ENCODE results near the gene SPATA21.

Gene SPATA21

GRCh38 chr1:16450863-16451481 is 13.7 kb upstream of the SPATA21 start:
- no peak for DNase-seq

GRCh38 chr1:16449666-16450065 is 12.4 kb upstream of the SPATA21 start:
- no peak for DNase-seq

DNA sequence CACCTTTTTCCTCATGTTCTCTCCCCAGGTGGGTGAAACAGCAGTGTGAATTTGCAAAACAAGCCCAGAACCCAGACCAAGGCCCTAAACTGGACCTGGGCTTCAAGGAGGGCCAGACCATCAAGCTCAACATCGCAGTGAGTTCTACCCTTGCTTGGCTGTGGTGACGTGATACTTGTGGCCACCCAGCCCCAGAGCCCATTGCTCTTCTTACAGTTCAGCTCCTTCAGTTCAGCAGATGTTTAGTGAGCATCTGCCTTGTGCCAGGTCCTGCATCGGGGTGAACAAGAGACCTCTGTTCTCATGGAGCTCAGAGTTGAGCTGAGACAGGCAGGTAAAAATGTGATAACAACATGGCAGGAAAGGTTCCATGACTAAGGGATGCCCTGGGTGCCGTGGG is 11.8 kb upstream of the SPATA21 start:
- DNase-seq, result no peak

GRCh38 chr1:16447641-16448040 is 10.4 kb upstream of the SPATA21 start:
- no peak for DNase-seq

DNA sequence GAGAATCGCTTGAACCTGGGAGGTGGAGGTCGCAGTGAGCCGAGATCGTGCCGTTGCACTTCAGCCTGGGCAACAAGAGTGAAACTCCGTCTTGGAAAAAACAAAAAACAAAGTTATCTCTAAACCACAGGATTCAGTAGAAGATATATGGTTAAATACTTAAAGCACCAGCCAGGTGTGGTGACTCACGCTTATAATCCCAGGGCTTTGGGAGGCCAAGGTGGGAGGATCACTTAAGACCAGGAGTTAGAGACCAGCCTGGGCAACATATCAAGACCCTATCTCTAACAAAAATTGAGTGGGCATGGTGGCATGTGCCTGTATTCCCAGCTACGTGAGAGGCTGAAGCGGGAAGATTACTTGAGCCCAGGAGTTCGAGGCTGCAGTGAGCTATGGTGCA is 8.9 kb upstream of the SPATA21 start:
- DNase-seq, result no peak

DNA sequence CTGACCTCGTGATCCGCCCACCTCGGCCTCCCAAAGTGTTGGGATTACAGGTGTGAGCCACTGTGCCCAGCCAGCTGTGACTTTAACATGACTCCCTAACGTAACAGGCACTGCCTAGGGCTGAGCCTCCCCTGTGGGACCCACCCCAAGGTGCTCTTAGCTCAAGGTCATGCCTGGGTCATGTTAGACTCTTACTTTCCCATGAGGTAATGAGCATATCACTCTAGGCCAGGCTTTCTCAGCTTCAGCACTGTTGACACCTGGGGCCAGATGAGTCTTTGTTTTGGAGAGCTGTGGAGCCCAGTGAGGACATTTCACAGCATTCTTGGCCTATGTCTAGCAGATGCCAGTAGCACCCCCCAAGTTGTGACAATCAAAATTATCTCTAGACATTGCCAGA is 7.8 kb upstream of the SPATA21 start:
- DNase-seq, result no peak

DNA sequence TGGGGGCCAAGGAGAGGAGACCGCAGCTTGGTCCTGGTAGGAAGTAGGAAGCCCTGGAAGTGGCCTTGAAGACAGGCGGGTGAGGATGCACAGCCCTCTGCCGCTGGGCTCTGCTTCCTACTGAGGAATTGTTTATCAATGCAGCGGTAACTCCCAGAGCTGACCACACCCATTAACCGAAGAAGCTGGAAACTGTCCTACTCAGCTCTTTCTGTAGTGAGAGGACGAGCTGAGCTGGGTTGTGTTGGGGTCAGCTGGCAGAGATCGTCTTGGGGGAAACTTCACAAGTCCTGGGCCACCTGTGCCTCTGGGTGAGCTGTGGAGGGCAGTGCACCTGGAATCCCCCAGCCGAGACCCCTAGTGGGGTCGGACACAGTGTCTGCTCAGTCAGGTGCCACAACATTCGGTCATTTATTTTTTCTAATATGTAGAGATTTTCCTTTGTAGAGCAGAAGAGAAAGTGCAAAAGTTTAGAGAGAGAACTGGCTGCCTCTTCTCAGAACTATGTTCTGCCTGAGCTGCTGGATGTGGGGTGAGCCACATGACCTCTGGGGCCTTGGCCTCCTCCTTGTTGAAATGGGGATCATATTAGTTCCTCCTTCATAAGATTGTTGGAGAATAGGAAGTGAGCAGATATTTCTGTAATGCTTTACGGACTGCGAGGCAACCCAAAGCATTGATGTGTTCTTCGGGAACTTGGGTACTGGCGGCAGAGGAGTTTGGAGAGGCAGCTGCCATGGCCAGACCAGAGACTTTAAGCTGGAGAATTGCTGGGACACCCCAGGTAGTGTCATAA is 6.9 kb upstream of the SPATA21 start:
- DNase-seq, result no peak

DNA sequence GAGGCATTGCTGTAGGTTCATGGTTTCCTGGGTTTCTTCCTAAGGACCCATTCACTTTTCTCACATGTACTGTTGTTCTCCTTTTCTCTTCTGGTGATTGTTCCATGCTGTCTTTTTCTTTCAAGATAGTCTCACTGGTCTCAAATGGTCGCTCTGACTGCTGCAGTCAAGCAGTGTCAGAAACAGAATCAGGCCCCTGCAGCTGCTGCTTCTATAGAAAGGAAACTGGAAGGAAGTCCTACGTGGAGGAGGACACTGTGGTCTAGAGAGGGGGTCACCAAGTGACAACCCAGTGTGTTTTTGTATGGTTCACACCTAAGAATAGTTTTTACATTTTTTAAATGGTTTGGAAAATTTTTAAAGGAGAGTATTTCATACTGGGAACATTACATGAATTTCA is 5.7 kb upstream of the SPATA21 start:
- DNase-seq, result no peak

- DNase-seq, result peak; percentile 31
Measured at GRCh38 chr1:16442265-16442664, 5.0 kb upstream of the SPATA21 start.

DNA sequence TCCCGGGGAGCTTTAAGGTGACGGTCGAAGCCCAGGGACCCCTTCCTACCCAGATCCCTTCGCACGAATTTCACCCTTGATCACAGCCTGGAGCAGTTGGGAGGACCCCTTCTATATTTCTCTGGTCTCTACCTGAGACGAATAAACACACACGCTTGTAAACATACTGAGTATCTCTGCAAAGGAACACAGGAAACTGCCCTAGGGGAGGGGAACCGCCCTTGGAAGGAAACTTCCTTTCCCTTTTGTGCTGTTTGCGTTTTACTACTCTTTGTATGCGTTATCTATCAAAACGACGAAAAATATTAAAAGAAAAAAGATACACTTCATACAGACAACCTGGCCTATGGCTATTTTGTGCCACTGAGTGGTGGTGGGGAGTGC is 4.0 kb upstream of the SPATA21 start:
- no peak for DNase-seq

- peak; percentile 96 for DNase-seq
Measured at GRCh38 chr1:16440470-16441281, 3.5 kb upstream of the SPATA21 start, which contains the start of gene NECAP2. NECAP2 (plus strand) TSS chr1:16440724; CDS start chr1:16440762, 38 bp downstream.

DNA sequence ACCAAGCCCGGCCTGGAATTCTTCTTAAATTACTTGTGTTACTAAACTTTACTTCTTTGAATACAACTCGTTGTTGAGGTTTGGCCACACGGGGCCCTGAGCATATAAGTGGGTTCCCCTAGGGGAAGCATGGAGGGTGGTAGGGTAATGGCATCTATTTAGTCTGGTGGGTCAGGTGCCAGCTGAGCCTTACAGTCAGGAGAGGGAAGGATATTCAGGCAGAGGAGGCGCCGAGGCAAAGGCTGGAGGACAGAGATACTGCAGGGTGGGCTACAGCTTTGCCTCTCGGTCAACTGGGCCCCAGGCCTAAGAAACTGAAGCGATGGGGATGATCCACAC is 2.9 kb upstream of the SPATA21 start:
- peak; percentile 5 for DNase-seq

DNA sequence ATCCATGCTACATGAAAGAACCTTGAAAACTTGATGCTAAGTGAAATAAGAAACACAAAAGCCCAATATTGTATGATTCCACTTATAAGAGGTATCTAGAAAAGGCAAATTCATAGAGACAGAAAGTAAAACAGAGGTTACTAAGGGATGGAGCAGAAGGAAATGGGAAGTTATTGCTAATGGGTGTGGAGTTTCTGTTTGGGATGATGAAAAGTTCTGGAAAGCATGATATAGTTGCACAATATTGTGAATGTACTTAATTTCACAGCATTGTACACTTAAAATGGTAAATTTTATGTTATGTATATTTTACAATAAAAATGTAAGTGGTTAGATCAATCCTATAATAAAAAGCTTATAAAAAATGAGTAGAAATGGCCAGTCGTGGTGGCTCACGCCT is 1.7 kb upstream of the SPATA21 start:
- DNase-seq, result no peak

- no peak for DNase-seq
Measured at GRCh38 chr1:16438516-16438915, 1.3 kb upstream of the SPATA21 start.

GRCh38 chr1:16434501-16434900 is 2.7 kb downstream of the SPATA21 start:
- peak; percentile 3 for DNase-seq

DNA sequence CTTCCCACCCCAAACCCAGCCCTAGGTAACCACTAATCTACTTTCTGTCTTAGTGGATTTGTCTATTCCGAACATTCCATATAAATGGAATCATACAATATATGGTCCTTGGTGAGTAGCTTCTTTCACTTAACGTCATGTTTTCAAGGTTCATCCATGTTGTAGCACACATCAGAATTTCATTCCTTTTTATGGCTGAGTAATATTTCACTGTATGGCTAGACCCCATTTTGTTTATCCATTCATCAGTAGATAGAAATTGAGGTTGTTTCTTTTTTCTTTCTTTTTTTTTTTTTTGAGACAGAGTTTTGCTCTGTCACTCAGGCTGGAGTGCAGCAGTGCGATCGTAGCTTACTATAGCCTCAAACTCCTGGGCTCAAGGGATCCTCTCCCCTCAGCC is 3.2 kb downstream of the SPATA21 start:
- no peak for DNase-seq

GRCh38 chr1:16433030-16433429 is 4.2 kb downstream of the SPATA21 start:
- DNase-seq, result no peak

GRCh38 chr1:16430606-16431005 is 6.6 kb downstream of the SPATA21 start:
- no peak for DNase-seq

DNA sequence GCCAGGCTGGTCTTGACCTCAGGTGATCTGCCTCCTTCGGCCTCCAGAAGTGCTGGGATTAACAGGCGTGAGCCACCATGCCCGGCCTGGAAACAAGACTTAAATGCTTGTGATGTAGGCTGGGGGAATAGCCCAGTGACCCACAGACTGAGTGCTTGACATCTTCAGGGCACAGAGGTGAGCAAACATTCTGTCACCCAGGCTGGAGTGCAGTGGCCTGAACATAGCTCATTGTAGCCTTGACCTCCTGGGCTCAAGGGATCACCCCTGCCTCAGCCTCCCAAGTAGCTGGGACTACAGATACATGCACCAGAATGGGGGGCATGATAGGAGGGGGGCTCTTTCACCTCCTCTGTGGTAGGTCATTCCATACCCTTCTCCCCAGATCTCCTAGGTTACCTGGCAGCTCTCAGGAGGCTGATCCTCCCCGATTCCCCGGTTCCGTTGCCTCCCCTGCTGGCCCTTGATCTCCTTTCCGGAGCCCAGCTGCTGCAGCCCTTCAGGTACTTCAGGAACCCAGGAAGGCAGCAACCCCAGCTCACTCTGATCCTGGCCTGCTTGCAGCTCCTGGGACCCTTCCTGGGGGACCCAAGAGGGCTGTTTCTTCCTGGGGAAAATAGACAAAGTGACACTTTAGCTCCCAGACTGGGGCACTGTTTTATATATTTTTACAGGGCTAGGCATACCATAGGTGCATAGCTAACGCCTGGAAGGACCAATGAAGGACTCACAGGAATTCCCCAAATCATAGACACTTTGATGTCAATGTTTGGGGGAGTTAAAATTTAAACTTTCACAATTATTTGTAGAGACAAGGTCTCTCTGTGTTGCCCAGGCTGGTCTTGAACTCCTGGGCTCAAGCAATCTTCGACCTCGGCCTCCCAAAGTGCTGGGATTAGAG is 11.8 kb downstream of the SPATA21 start:
- DNase-seq, result no peak

GRCh38 chr1:16422041-16422440 is 15.2 kb downstream of the SPATA21 start:
- DNase-seq, result no peak

DNA sequence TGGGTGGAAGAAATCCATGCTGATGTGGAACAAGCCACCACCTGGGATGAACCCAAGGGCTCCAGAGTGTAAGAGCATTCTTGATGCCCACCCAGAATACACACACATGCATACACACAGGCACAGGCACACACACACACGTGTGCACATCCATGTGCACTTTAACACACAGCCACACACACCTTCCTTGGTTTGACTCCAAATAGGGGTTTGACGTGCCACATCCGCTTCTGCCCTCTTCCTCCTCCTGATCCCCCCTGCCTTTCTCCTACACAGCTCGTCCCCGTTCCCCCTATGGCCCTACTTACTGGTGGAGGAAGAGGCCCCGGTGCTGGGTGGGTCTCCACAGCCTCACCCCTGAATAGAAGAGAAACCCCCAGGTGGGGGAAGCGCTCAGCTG is 16.0 kb downstream of the SPATA21 start:
- peak; percentile 12 for DNase-seq

DNA sequence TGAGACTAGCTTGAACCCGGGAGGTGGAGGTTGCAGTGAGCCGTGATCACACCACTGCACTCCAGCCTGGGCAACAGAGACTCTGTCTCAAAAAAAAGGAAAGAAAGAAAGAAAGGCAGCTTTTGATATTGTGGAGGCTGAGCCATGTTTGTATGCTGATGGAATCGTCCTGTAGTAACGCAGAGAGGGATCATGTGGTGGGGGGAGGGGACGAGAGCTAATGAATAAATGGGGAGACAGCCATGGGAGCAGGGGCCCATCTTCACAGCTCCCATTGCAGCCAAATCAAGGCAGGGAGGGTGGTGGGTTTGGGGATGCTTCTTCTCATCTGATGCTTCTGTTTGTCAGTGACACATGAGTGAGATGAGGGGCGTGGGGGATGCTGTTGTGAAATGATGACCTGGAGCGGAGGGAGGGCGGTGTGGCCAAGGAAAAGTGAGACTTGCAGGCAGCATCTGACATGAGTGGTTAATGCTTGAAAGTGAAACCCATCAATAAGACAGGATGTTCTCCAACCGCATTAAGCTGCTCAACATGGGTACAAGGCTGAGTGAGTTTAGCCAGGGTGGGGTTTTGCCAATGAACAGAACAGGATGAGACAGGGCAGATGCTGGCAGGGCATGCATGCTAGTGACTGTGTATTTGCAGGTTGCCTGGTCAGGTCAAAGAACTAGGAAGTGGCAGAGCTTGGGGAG is 16.7 kb downstream of the SPATA21 start:
- peak; percentile 89 for DNase-seq

Data from activated CD4-positive, alpha-beta T cell treated with anti-CD3 and anti-CD28 coated beads, Interleukin-2, amount 50 U/mL, for 16 hours (primary cell).